ENCODE measurements around the gene CCR9.

Gene CCR9

GRCh38 chr3:45858809-45859543, 27.4 kb upstream of the CCR9 start:
- DNase-seq (ENCODE audit: insufficient read length, low spot score) (no peak), FAIRE-seq (no peak)
- TF ChIP-seq POLR2AphosphoS5 (IDR thresholded peaks at IDR 0.05; ENCODE audit: low read depth, low read length) (no peak), PAX5 (IDR thresholded peaks at IDR 0.05; ENCODE audit: insufficient read depth, low read length, severe bottlenecking) (no peak), TAF1 (IDR thresholded peaks at IDR 0.05; ENCODE audit: low read depth, low read length) (no peak), POLR2A (IDR thresholded peaks at IDR 0.05; ENCODE audit: low read depth, low read length) (no peak), SPI1 (IDR thresholded peaks at IDR 0.05; ENCODE audit: low read depth, low read length) (no peak), POU2F2 (IDR thresholded peaks at IDR 0.05; ENCODE audit: low read depth, low read length) (no peak)

GRCh38 chr3:45860481-45860880, 25.9 kb upstream of the CCR9 start:
- TF ChIP-seq PAX5 (IDR thresholded peaks at IDR 0.05; ENCODE audit: insufficient read depth, low read length, severe bottlenecking) (no peak), POU2F2 (IDR thresholded peaks at IDR 0.05; ENCODE audit: low read depth, low read length) (no peak), TAF1 (IDR thresholded peaks at IDR 0.05; ENCODE audit: low read depth, low read length) (no peak), SPI1 (IDR thresholded peaks at IDR 0.05; ENCODE audit: low read depth, low read length) (no peak), POLR2AphosphoS5 (IDR thresholded peaks at IDR 0.05; ENCODE audit: low read depth, low read length) (no peak), POLR2A (IDR thresholded peaks at IDR 0.05; ENCODE audit: low read depth, low read length) (no peak)
- no peak for FAIRE-seq
- no peak for DNase-seq (ENCODE audit: insufficient read length, low spot score)

- peak; percentile 89 for FAIRE-seq
- TF ChIP-seq POU2F2 (IDR thresholded peaks at IDR 0.05; ENCODE audit: low read depth, low read length): peak; percentile 54; the same call in 1 of the 2 replicates
- no peak for TF ChIP-seq POLR2AphosphoS5 (IDR thresholded peaks at IDR 0.05; ENCODE audit: low read depth, low read length)
- TF ChIP-seq POLR2A (IDR thresholded peaks at IDR 0.05; ENCODE audit: low read depth, low read length): no peak
- DNase-seq (ENCODE audit: insufficient read length, low spot score): no peak
Observed at GRCh38 chr3:45861043-45861719, 25.2 kb upstream of the CCR9 start.

GRCh38 chr3:45864760-45865519, 21.4 kb upstream of the CCR9 start:
- FAIRE-seq (peak; percentile 95), DNase-seq (ENCODE audit: insufficient read length, low spot score) (no peak)
- TF ChIP-seq SPI1 (IDR thresholded peaks at IDR 0.05; ENCODE audit: low read depth, low read length): peak; percentile 66
- no peak for TF ChIP-seq POLR2AphosphoS5 (IDR thresholded peaks at IDR 0.05; ENCODE audit: low read depth, low read length)
- TF ChIP-seq PAX5 (IDR thresholded peaks at IDR 0.05; ENCODE audit: insufficient read depth, low read length, severe bottlenecking): peak; percentile 67
- TF ChIP-seq TAF1 (IDR thresholded peaks at IDR 0.05; ENCODE audit: low read depth, low read length): no peak
- TF ChIP-seq POU2F2 (IDR thresholded peaks at IDR 0.05; ENCODE audit: low read depth, low read length): peak; percentile 88; the same call in 1 of the 2 replicates
- no peak; the same call in 1 of the 2 replicates for TF ChIP-seq POLR2A (IDR thresholded peaks at IDR 0.05; ENCODE audit: low read depth, low read length)

- no peak for DNase-seq (ENCODE audit: insufficient read length, low spot score)
- TF ChIP-seq POLR2A (IDR thresholded peaks at IDR 0.05; ENCODE audit: low read depth, low read length): no peak
- peak; percentile 84 for TF ChIP-seq SPI1 (IDR thresholded peaks at IDR 0.05; ENCODE audit: low read depth, low read length)
- FAIRE-seq: peak; percentile 5
Observed at GRCh38 chr3:45865563-45865962, 20.8 kb upstream of the CCR9 start.

GRCh38 chr3:45868213-45868612, 18.1 kb upstream of the CCR9 start:
- TF ChIP-seq POLR2A (IDR thresholded peaks at IDR 0.05; ENCODE audit: low read depth, low read length): no peak
- no peak for TF ChIP-seq SPI1 (IDR thresholded peaks at IDR 0.05; ENCODE audit: low read depth, low read length)
- no peak for TF ChIP-seq POU2F2 (IDR thresholded peaks at IDR 0.05; ENCODE audit: low read depth, low read length)
- no peak for TF ChIP-seq PAX5 (IDR thresholded peaks at IDR 0.05; ENCODE audit: insufficient read depth, low read length, severe bottlenecking)
- no peak for TF ChIP-seq TAF1 (IDR thresholded peaks at IDR 0.05; ENCODE audit: low read depth, low read length)
- no peak for TF ChIP-seq POLR2AphosphoS5 (IDR thresholded peaks at IDR 0.05; ENCODE audit: low read depth, low read length)
- DNase-seq (ENCODE audit: insufficient read length, low spot score) (no peak), FAIRE-seq (no peak)

GRCh38 chr3:45868650-45869049, 17.7 kb upstream of the CCR9 start:
- FAIRE-seq (no peak), DNase-seq (ENCODE audit: insufficient read length, low spot score) (no peak)
- TF ChIP-seq SPI1 (IDR thresholded peaks at IDR 0.05; ENCODE audit: low read depth, low read length) (no peak), POLR2AphosphoS5 (IDR thresholded peaks at IDR 0.05; ENCODE audit: low read depth, low read length) (no peak), POU2F2 (IDR thresholded peaks at IDR 0.05; ENCODE audit: low read depth, low read length) (no peak), POLR2A (IDR thresholded peaks at IDR 0.05; ENCODE audit: low read depth, low read length) (no peak), PAX5 (IDR thresholded peaks at IDR 0.05; ENCODE audit: insufficient read depth, low read length, severe bottlenecking) (no peak), TAF1 (IDR thresholded peaks at IDR 0.05; ENCODE audit: low read depth, low read length) (no peak)

- no peak for TF ChIP-seq POU2F2 (IDR thresholded peaks at IDR 0.05; ENCODE audit: low read depth, low read length)
- no peak for TF ChIP-seq POLR2AphosphoS5 (IDR thresholded peaks at IDR 0.05; ENCODE audit: low read depth, low read length)
- TF ChIP-seq TAF1 (IDR thresholded peaks at IDR 0.05; ENCODE audit: low read depth, low read length): no peak
- no peak for TF ChIP-seq SPI1 (IDR thresholded peaks at IDR 0.05; ENCODE audit: low read depth, low read length)
- no peak for TF ChIP-seq PAX5 (IDR thresholded peaks at IDR 0.05; ENCODE audit: insufficient read depth, low read length, severe bottlenecking)
- no peak for TF ChIP-seq POLR2A (IDR thresholded peaks at IDR 0.05; ENCODE audit: low read depth, low read length)
- no peak for FAIRE-seq
- no peak for DNase-seq (ENCODE audit: insufficient read length, low spot score)
Observed at GRCh38 chr3:45869638-45870037, 16.7 kb upstream of the CCR9 start.

- no peak for TF ChIP-seq TAF1 (IDR thresholded peaks at IDR 0.05; ENCODE audit: low read depth, low read length)
- TF ChIP-seq POLR2A (IDR thresholded peaks at IDR 0.05; ENCODE audit: low read depth, low read length): no peak
- TF ChIP-seq POU2F2 (IDR thresholded peaks at IDR 0.05; ENCODE audit: low read depth, low read length): no peak
- no peak for TF ChIP-seq PAX5 (IDR thresholded peaks at IDR 0.05; ENCODE audit: insufficient read depth, low read length, severe bottlenecking)
- no peak for TF ChIP-seq POLR2AphosphoS5 (IDR thresholded peaks at IDR 0.05; ENCODE audit: low read depth, low read length)
- no peak for TF ChIP-seq SPI1 (IDR thresholded peaks at IDR 0.05; ENCODE audit: low read depth, low read length)
- no peak for DNase-seq (ENCODE audit: insufficient read length, low spot score)
- peak; percentile 74 for FAIRE-seq
Observed at GRCh38 chr3:45870099-45870498, 16.2 kb upstream of the CCR9 start.
